Stimulated activated CD8-positive, alpha-beta memory T cell treated with anti-CD3 and anti-CD28 coated beads, Interleukin-7, amount 100 ng/mL, for 4 hours (primary cell): ENCODE measurements around the gene UBE2Q1.

Experiments used
- DNase-seq, 2 donors: peaks; one replicate each; pipeline ENCODE4 v3.0.0-alpha.2; 2020; ENCODE audit warnings: low read depth in 2 of 2

Gene UBE2Q1

GRCh38 chr1:154557939-154558719 lies at the start of gene UBE2Q1:
Gene UBE2Q1 (minus strand): TSS chr1:154558662. CDS start chr1:154558553, 109 bp downstream.
- DNase-seq: peak in 1 of 2 donors; percentile 28

- peak; percentile 86 to 92 for DNase-seq
These were observed 49.3 kb upstream of the UBE2Q1 start, which contains the start of gene ADAR for GRCh38 chr1:154607609-154608396. Gene ADAR (minus strand): TSS chr1:154608186. CDS start chr1:154608006, 180 bp downstream.

DNA sequence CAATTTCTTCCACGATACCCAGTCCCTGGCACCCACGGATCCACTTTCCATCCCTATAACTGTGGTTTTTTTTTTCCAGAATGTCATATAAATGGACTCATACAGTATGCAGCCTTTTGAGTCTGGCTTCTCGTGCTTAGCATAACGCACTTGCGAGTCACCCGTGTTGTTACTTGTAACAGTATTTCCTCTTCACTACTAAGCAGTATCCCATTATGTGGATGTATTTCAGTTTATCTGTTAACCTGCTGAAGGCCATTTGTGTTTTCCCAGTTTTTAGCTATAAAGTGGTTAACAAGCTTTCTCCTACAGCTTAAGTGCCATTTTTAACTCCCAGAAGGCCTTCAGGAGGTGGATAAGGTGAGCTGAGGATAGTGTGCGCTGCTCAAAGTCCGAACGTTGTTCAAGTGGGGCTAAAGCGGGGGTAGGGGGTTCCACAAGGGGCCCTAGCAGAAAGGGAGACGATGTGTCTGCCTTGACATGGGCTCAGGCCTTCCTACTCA lies 48.7 kb upstream of the UBE2Q1 start:
- no peak for DNase-seq

- DNase-seq: no peak
These were observed 47.1 kb upstream of the UBE2Q1 start for GRCh38 chr1:154605534-154605933.

GRCh38 chr1:154603317-154603716 lies 44.9 kb upstream of the UBE2Q1 start:
- no peak for DNase-seq

DNA sequence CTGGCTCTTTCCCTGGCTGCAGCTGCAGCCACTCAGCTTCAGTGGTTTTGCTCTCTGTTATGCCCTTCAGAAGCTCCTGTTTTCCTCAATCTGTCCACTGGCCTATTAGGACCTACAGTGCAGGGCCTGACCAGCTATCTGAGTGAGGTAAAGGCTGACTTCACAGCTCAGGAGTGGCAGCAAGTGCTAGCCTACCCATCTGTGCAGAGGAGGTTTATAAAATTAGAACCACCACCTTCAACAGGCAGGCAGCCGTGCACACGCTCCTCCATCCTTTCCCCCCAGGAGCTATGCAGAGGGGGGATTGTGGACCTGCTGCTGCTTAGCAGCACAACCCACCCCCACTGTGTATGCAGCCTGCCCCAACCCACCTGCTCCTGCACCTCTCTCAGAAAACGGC lies 41.2 kb upstream of the UBE2Q1 start:
- DNase-seq: no peak

DNA sequence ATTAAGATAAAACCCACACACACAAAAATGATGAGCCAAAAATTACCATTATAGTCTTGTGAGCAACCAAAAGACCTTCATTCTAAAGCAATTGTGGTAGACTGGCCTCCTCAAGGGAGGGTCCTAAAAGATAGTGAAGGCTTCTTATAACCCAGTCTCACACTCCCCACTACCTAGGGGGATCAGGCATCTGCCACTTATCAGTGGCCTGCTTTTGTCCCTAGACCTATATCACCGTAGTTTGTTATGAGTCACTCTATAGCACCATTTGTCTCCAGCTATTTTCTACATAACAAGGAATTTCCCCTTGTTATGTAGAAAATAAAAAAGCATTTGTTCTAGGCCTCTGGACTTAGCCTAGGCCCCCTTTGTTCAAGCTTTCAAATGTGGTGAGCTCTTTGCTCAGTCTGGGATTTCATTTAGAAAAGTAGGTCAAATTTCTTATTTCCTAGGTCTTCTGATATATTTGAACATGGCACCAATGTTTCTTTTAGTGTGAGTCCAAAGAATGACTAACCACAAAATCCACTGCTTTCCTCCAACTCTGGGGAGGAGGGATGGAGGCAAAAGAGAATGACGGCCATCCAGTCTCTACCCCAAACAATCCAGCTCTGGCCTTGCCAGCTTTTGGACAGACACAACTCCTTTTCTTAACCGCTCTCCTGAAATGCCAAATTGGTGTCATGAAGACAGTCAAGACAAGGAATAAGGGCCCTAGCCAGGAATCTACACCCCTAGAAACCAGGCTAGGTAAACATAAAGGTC lies 40.6 kb upstream of the UBE2Q1 start:
- DNase-seq: no peak

GRCh38 chr1:154595621-154596020 lies 37.2 kb upstream of the UBE2Q1 start:
- DNase-seq: no peak

GRCh38 chr1:154594811-154595210 lies 36.3 kb upstream of the UBE2Q1 start:
- no peak for DNase-seq

DNA sequence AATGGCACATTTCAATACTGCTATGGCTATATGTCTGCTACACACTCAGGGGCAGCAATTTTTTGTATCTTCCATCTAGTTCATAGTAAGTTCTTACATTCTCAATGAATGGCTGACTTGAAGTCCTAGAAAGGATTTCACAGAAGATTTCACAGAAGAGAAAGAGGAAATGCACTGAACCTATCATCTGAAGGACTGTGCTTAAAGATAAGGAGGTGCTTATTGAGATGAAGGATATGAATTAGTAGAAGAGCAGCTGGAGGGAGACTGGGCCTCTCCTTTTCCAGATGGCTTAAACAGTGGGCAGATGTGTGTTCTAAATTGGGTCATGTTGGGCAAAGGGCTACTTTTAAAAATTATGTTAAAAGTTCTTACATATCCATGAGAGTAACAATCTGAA lies 34.9 kb upstream of the UBE2Q1 start:
- no peak for DNase-seq

DNA sequence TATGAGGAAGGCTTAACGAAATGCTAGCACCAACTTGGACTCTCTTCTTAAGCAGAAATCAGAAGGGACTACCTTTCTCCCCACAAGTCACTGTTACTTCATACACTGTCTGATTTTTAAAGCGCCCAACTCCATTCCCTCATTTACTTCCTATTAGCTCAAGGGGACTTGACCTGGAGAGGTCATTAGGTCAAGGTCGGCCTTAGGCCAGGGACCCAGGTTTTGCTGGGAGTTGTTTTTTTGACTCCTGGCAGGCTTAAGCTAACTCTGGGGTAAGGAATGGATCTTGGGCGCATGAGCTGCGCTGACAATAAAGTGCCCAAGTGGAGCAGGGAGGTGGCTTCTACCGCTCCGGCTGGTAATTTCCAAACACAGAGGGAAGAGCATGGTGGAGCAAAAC lies 32.7 kb upstream of the UBE2Q1 start:
- no peak for DNase-seq

- DNase-seq: no peak
These were observed 32.3 kb upstream of the UBE2Q1 start for GRCh38 chr1:154590756-154591155.

DNA sequence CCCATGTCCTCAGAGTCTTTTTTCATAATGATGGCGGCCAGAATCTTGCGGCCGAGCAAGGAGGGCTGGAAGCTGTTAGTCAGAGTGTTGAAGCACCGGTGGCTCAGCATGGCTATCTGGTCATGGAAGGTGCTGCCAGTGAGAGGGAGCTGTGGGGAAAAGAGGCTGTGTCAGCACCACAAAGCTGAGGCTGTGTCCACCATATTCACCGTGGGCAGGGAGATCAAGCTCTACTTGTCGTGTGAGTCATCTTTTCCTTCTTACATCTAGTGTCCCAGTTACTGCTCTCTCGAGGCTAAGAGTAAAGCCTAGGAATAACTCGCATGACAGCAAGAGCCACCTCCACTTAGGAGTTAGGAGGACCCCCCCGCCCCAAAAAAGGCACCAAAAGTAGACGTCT lies 31.3 kb upstream of the UBE2Q1 start:
- no peak for DNase-seq

GRCh38 chr1:154586641-154587040 lies 28.2 kb upstream of the UBE2Q1 start:
- DNase-seq: no peak

GRCh38 chr1:154586231-154586630 lies 27.8 kb upstream of the UBE2Q1 start:
- no peak for DNase-seq

GRCh38 chr1:154584267-154584994 lies 26.0 kb upstream of the UBE2Q1 start:
- no peak for DNase-seq

- no peak for DNase-seq
These were observed 25.3 kb upstream of the UBE2Q1 start for GRCh38 chr1:154583773-154584172.

GRCh38 chr1:154582885-154583284 lies 24.4 kb upstream of the UBE2Q1 start:
- no peak for DNase-seq

- DNase-seq: no peak
These were observed 23.3 kb upstream of the UBE2Q1 start for GRCh38 chr1:154581766-154582165.

- DNase-seq: no peak
These were observed 20.9 kb upstream of the UBE2Q1 start for GRCh38 chr1:154579374-154579773.

GRCh38 chr1:154578058-154578418 lies 19.6 kb upstream of the UBE2Q1 start:
- no peak for DNase-seq
